ENCODE measurements around the gene YARS2. TPM values are rescaled to one million over a fixed set of nuclear protein-coding genes. Genes with fewer than 3 reads are reported as not detected.

The YARS2 gene
- 29.3 to 34.8 TPM (median 32.1 TPM) in 5 replicates for total RNA-seq (2022; extraction: Qiagen RNA extraction)

DNA sequence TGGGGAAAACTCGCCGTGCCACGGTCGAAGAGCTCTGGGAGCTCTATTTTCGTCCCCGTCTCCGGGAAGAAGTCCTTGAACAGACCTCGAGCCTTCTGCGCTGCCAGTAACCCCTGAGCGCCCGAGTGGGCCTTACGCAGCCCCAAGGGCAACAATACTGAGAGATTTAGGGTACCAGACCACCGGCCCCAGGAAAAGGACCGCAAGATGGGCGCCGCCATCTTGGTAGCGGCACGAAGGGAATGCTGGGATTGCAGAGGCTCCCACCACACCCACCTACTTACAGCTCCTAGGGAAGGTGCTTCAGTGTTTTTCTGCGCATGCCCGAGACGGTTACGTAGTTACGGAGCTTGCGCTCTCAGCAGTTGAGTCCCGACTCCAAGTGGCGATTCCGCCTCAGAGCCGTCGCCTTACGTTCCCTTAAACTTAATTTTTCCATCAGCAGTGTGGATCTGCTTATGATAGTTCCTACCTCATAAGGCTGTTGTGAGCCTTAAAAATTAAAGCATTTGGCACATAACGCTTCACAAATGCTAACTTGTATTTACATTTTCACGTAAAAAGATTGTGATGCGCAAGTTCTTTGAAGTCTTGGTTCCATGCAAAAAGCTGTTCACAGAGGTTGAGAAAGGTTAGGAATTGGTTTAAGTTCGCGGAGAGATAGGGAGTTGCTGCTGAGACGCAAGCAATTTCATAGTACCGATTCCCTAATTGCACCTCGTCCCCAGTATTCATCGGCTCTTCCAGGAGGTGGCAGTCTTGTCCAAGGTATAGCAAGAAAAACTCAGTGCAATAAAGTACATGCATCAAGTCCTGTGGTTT is at the start of gene YARS2:
Gene YARS2 (minus strand): TSS at position 244 of the 822 bp plus-strand sequence. CDS start 23 bp downstream, at position 221.

Other genes with a start within 250 kb of the YARS2 start
- 51.3 to 66.1 TPM (median 60.0 TPM) in 5 replicates for gene DNM1L, start 76.6 kb downstream of the YARS2 start, total RNA-seq (2022; extraction: Qiagen RNA extraction)
- 7.6 to 9.4 TPM (median 9.0 TPM) in 5 replicates for gene PKP2, start 140.9 kb upstream of the YARS2 start, total RNA-seq (2022; extraction: Qiagen RNA extraction)